Activated T-cell treated with anti-CD3 and anti-CD28 coated beads, Interleukin-2, amount 50 U/mL, for 24 hours (primary cell): ENCODE results near the gene WEE2.

ENCODE experiments used
- DNase-seq: peaks from one replicate; pipeline ENCODE4 v3.0.0-alpha.2; 2020
- H3K27ac Mint-ChIP-seq: 2 replicates; pipeline ENCODE4 v1.8.0; 2020; ENCODE audit warnings: mild to moderate bottlenecking, mixed read lengths
- H3K27me3 Mint-ChIP-seq: 2 replicates; pipeline ENCODE4 v1.8.0; 2020; ENCODE audit warnings: mixed read lengths
- H3K36me3 Mint-ChIP-seq: 2 replicates; pipeline ENCODE4 v1.8.0; 2020; ENCODE audit warnings: low read depth, mixed read lengths
- H3K4me1 Mint-ChIP-seq: 2 replicates; pipeline ENCODE4 v1.8.0; 2020; ENCODE audit warnings: low read depth, mixed read lengths
- H3K4me3 Mint-ChIP-seq: 2 replicates; pipeline ENCODE4 v1.8.0; 2020; ENCODE audit warnings: mild to moderate bottlenecking, moderate library complexity, mixed read lengths
- H3K9me3 Mint-ChIP-seq: 2 replicates; pipeline ENCODE4 v1.8.0; 2020; ENCODE audit warnings: mixed read lengths

Gene WEE2

DNA sequence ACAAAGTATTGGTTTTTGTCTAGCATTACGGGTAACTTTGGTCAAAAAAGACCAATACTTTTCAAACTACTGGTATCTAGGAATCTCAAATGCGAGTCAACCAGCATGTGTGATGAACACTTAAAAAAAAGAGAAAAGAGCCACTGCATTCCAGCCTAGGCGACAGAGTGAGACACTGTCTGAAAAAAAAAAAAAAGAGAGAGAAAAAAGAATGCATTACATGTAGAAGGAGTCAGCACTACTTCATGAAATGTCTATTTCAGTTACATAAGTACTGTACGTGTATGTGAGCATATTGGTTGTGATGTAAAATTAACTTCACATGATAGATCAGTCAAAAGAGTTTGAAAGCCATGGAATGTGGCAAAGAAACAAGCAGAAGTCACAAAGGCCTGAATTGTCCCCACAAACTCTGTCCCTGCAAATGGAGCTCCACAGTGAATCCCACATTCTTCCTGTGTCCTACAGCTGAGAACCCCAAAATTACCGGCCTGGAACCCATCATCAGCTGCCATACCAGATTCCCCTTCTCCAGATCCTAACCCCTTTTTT lies 7.8 kb upstream of the WEE2 start:
- peak overlapping the region; percentile 83 for H3K4me3 Mint-ChIP-seq
- H3K27me3 Mint-ChIP-seq: no peaks in the 10 kb centered on the region
- DNase-seq: no peak
- no peaks in the 10 kb centered on the region for H3K9me3 Mint-ChIP-seq
- peaks cover 2% of the 10 kb centered on the region for H3K36me3 Mint-ChIP-seq
- peak overlapping the region; percentile 12 for H3K27ac Mint-ChIP-seq
- peaks cover 57% of the 10 kb centered on the region for H3K4me1 Mint-ChIP-seq

DNA sequence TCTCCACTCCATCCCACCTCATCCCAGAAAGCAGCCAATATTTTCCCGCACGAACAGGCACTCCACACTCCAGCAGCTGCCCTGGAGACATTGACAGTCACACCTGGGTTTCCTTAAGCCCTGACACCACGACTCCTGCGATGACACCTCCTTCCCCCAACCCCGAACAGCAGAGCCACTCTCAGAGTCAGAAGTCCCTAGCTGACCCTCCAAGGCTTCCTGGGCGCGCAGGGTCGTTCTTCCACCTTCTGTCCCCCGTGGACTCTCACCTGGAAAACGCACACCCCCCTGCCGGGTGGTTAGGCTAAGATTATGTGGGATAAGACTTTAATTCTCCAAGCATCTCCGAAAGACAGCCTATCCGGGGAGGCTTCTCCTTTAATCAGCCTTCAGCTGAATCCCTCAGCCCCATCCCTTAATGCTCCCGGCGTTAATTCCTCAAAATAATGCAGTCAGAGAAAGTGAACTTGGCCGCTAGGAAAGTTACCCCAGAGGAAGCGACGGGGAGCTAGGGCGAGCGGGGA lies 7.2 kb upstream of the WEE2 start:
- Mint-ChIP-seq H3K27ac (peak overlapping the region; percentile 77), H3K9me3 (no peaks in the 10 kb centered on the region), H3K36me3 (no peaks in the 10 kb centered on the region), H3K4me3 (peak overlapping the region; percentile 83), H3K4me1 (peaks cover 53% of the 10 kb centered on the region), H3K27me3 (no peaks in the 10 kb centered on the region)
- DNase-seq: peak; percentile 45

DNA sequence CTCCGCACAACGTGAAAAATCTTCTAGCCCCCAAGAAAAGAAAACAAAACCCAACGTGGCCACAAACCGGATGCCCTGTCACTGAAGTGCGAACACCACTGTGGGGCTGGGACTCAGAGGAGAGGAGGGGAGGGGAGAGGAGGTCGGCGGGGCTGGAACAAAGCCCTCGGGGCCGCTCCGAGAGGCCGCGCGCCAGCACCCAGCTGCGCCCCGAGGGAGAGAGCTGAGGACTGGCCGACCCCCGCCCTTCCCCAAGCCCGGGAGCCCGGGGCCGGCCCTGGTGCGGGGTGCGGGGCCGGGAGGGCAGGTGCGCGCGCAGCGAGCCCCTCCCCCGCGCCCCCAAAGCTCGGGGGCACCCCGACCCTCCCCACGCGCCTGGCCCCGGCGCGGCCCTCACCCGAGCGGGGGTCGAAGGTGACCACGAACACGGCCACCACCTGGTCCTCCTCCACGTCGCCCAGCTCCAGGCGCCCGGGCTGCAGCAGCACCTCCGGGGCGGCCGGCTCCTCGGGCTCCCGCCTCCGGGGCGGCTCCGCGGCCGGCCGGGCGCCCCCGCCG lies 6.6 kb upstream of the WEE2 start:
- Mint-ChIP-seq H3K9me3 (no peaks in the 10 kb centered on the region), H3K4me1 (peaks cover 49% of the 10 kb centered on the region), H3K36me3 (no peaks in the 10 kb centered on the region), H3K27ac (peak overlapping the region; percentile 63), H3K4me3 (peak overlapping the region; percentile 83), H3K27me3 (no peaks in the 10 kb centered on the region)
- DNase-seq: peak; percentile 79

DNA sequence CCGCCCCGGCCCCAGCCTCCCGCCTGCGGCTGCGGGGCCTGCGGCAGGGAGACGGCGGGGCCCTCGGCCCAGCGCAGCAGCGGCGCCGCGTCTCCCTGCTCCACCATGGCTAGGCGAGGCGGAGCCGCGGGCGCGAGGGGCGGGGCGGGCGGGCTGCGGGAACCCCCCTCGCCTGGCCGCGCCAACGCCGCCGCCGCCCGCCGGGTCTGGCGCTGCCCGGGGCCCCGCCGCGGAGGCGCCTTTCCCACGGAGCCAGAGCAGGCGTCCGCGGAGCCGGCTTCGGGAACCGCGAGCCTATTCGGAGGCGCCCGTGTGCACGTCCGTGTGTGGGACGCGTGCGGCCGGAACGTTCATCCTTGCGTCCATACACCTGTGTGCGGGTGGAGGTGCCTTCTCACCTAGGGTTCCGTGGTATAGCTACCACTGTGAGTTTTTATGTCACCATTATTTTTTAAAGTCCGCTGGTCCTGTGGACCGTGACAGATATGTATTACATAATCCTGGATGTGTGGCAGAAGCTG lies 6.0 kb upstream of the WEE2 start, which contains the start of gene DENND11:
Gene DENND11, minus strand, starts transcription at position 120 of the 521 bp plus-strand sequence. Its CDS starts 13 bp downstream, at position 107.
- Mint-ChIP-seq H3K4me1 (peaks cover 44% of the 10 kb centered on the region), H3K27me3 (no peaks in the 10 kb centered on the region)

DNA sequence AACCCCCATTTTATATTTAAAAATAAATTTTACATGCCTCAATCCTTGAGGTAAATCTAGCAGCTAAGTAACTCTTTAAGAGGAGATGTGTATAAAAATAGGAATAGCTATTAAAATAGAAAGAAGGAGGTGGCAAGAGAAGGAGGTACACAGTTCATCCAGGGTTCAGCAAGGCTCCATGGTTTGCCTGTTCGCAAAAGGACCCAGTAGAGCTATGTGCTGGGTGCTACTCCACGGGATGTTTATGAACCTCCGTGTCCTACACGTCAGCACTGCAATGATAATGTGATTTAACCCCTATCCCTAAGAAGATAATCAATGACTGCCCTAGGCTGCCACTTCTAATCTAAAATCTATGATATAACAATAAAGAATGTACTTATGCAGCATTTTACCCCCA lies 5.3 kb upstream of the WEE2 start:
- no peaks in the 10 kb centered on the region for H3K27me3 Mint-ChIP-seq
- H3K36me3 Mint-ChIP-seq: no peaks in the 10 kb centered on the region
- H3K4me3 Mint-ChIP-seq: peak overlapping the region; percentile 77
- peaks cover 36% of the 10 kb centered on the region for H3K4me1 Mint-ChIP-seq
- no peak overlapping the region for H3K27ac Mint-ChIP-seq
- H3K9me3 Mint-ChIP-seq: no peaks in the 10 kb centered on the region
- DNase-seq: no peak

More for the DNA sequence above, 6.0 kb upstream of the WEE2 start, which contains the start of gene DENND11:
- Mint-ChIP-seq H3K36me3 (no peaks in the 10 kb centered on the region), H3K4me3 (peak within 1 kb of the TSS; percentile 83), H3K9me3 (no peaks in the 10 kb centered on the region), H3K27ac (peak within 1 kb of the TSS; percentile 77)
- DNase-seq: peak; percentile 74

DNA sequence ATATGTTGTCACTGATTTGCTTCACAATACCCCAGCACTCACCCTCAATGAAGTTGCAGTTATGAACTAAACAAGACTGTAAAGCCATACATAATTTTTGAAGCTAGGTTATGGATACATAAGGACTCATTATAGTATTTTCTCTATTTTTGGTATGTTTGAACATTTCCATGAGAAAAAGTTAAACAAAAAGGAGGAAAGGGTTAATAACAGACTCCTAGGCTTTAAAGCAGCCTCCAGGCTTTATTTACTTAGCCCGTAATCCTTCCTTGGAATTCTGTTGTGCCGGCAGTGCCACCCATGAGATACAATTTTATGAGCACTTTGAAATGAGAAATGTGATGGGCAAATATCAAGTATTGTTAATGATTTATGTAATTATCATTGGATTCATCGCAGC lies 4.0 kb upstream of the WEE2 start:
- Mint-ChIP-seq H3K9me3 (no peaks in the 10 kb centered on the region), H3K27ac (no peak overlapping the region), H3K36me3 (no peaks in the 10 kb centered on the region), H3K4me3 (no peak overlapping the region), H3K27me3 (no peaks in the 10 kb centered on the region), H3K4me1 (peaks cover 24% of the 10 kb centered on the region)
- DNase-seq: no peak

DNA sequence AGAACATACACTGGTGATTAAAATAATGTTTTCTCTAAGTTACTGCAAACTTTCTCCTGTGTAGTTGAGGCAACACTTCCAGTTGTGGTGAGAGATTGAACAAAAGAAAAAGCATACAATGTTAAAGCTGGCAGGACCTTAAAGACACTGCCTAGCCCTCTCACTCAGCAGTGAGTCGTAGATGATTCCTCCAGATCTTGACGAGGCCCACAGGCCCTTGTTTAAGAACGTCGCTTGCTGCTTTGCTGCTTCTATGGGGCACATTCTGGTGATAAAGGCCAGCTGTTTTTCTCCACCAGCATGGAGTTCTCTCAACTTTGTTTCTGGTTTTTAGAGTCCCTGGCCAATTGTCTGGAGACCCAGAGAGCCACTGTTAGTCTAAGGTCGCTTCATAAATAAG lies 3.4 kb upstream of the WEE2 start:
- no peak overlapping the region for H3K4me3 Mint-ChIP-seq
- H3K36me3 Mint-ChIP-seq: no peaks in the 10 kb centered on the region
- no peak for DNase-seq
- H3K9me3 Mint-ChIP-seq: no peaks in the 10 kb centered on the region
- H3K27ac Mint-ChIP-seq: no peak overlapping the region
- H3K27me3 Mint-ChIP-seq: no peaks in the 10 kb centered on the region
- peaks cover 19% of the 10 kb centered on the region for H3K4me1 Mint-ChIP-seq

DNA sequence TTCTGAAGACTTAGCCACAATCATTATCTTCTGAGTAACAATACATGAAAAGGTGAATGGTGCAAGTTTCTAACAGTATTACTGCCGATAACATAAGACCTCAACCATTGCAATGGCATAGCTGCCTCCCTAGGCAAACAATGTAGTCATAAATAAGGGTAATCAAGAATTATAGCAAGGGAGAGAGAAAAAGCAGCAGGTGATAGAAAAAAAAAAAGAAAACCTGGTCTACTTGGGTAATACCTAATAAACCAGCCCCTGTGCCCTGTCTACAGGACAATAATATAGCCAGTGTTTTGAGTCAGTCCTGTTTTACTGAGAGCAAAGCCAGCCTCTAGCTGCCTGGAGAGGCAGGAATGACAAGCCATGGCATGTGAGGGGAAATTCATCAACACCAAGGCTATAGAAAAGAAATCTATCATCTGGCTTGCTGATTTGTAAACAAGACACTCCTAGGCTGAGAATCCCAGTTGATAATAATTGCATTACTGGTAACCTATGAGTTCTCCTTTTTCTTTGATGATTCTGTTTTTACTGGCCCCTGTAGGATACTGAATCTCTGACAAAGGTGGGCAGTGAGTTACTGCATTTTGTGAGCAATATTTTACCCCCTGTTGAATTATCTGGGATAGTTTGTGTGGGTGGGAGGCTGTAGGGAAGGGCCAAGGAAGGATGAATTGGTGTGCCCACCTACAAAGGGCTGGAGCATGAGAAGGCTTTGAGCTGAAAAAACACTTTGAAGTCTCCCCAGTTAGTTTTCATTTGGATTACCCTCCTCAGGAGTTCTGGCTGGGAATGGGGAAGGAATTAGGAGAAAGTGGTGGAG lies 1.7 kb upstream of the WEE2 start:
- Mint-ChIP-seq H3K36me3 (no peaks in the 10 kb centered on the region), H3K27me3 (no peaks in the 10 kb centered on the region), H3K27ac (no peak overlapping the region), H3K4me3 (no peak overlapping the region), H3K4me1 (peaks cover 5% of the 10 kb centered on the region), H3K9me3 (no peaks in the 10 kb centered on the region)
- DNase-seq: no peak

DNA sequence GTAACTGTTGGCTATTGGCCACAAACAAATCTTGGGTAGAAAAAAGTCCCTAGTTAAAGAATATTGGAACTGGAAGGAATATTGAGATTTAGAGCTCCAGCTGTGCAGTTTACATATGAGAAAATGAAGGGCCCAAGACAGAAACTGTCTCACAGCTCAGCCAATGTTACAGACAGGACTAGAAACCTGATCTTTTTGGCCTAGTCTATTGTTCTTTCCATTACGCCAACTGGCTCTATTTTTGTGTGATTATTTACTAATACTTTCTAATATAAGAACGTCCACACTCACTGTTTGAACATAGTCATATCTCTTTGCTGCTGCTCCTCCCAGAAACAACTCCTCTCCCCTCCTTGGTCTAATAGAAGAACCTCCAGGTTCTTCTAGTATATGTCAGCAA lies 1.2 kb downstream of the WEE2 start:
- Mint-ChIP-seq H3K4me1 (peaks cover 5% of the 10 kb centered on the region), H3K27ac (no peak overlapping the region), H3K9me3 (no peaks in the 10 kb centered on the region), H3K27me3 (no peaks in the 10 kb centered on the region), H3K36me3 (no peaks in the 10 kb centered on the region), H3K4me3 (no peak overlapping the region)
- DNase-seq: no peak

DNA sequence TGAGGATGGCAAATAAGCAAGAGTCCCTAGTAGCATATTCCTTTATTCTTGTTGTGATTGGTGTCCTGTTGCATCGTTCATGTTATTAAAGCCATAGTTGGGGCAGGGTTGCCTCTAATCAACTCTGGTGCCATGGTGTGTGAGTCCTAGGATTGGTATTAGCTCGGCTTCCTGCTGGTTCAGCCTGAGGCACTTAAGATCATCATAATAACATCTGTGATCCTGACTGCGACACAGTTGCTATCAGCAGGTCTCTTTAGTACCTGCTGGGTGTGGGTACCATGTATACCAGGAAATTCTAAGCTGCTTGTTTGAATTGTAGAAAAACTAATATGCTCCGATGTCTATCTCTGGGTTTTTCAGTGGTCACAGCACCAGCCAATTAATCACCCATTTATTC lies 1.6 kb downstream of the WEE2 start:
- Mint-ChIP-seq H3K27me3 (no peaks in the 10 kb centered on the region), H3K4me3 (no peak overlapping the region), H3K36me3 (no peaks in the 10 kb centered on the region), H3K9me3 (no peaks in the 10 kb centered on the region), H3K27ac (no peak overlapping the region), H3K4me1 (peaks cover 5% of the 10 kb centered on the region)
- no peak for DNase-seq

DNA sequence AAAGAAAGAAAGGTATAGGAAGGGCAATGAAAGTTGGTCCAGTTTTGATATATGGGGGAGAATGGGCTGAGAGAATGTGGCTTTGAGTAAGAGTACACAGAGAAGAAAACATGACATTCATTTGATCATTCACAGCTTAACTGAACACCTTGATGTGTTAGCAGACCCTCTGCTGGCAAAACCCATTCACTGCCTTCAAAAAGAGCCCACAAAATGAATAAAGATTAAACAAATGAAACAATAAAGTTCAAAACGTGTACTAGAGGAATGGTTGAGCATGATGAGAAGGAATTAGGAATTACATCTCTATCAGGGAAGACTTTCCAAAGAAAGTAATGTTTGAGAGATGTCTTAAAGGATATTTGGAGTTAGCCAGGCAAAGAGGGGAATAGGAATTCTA lies 2.1 kb downstream of the WEE2 start:
- Mint-ChIP-seq H3K27ac (no peak overlapping the region), H3K27me3 (no peaks in the 10 kb centered on the region), H3K9me3 (no peaks in the 10 kb centered on the region), H3K4me3 (no peak overlapping the region), H3K36me3 (no peaks in the 10 kb centered on the region), H3K4me1 (peaks cover 5% of the 10 kb centered on the region)
- no peak for DNase-seq

DNA sequence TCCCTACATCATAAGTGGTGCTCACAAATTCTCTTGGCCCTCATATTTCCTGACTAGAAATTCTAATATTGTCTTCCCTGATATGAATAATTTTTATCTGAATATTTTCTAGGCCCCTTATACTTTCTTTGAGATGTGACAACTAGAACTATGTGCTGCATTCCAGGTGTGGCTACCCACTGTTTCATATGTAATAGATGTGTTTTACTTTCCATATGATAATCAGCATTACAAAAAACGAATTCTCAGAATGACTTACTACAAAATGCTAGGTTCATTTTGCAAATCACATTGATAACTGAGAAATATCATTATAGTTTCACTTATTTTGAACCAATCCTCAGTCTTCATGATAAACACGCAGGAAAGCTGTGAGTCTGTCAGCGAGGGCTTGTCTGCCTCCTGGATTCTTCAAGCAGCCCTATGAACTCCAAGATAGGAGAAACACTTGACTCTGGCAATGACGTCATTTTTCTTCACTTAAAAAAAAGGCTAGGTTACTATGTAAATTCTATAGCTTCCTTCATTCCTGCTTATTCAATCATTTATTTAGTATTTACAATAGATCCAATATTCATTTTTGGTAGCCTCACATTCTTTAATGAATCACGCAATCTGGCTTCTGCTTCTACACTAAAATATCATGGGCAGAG lies 4.6 kb downstream of the WEE2 start:
- Mint-ChIP-seq H3K4me1 (peaks cover 4% of the 10 kb centered on the region), H3K27me3 (no peaks in the 10 kb centered on the region), H3K9me3 (no peaks in the 10 kb centered on the region), H3K27ac (no peak overlapping the region), H3K4me3 (no peak overlapping the region), H3K36me3 (no peaks in the 10 kb centered on the region)
- DNase-seq: no peak

DNA sequence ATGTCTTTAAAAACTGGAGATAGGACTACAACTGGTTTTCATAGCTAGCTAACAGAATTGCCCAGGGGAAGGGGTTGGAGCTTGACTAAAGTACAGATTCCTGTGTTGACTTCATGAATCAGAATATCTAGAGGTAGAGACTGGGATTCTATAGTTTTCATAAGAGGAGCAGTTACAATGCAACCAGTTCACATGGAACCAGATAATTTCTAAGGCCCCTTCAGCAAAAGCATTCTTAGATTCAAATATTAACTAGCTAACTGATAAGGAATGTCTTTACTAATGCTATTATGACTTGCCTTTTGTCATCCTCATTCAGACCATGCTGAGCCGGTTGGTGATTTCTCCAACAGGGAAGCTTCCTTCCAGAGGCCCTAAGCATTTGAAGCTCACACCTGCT lies 5.7 kb downstream of the WEE2 start:
- H3K4me3 Mint-ChIP-seq: no peak overlapping the region
- H3K36me3 Mint-ChIP-seq: no peaks in the 10 kb centered on the region
- no peaks in the 10 kb centered on the region for H3K27me3 Mint-ChIP-seq
- no peaks in the 10 kb centered on the region for H3K9me3 Mint-ChIP-seq
- peaks cover 4% of the 10 kb centered on the region for H3K4me1 Mint-ChIP-seq
- no peak for DNase-seq
- H3K27ac Mint-ChIP-seq: no peak overlapping the region

DNA sequence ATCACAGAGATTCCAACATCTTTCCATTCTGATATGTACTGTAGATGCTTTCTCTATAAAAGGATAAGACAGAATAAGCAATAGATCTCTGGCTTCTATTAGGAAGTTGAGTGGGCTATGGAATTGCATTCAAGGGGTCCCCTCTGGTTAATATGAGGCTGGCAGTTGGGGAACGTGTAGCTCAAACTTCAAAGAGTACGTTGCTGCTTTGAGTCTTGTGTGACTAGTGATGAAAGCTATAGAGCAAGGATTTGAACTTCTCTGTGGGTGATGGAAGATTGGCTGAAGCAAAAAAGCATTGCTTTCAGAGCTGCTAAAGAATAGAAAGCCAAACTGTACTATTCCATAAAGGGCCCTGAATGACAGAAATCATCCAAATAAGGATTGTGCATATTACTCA lies 6.4 kb downstream of the WEE2 start:
- no peak overlapping the region for H3K27ac Mint-ChIP-seq
- H3K36me3 Mint-ChIP-seq: no peaks in the 10 kb centered on the region
- peaks cover 4% of the 10 kb centered on the region for H3K4me1 Mint-ChIP-seq
- H3K4me3 Mint-ChIP-seq: no peak overlapping the region
- DNase-seq: no peak
- H3K9me3 Mint-ChIP-seq: no peaks in the 10 kb centered on the region
- no peaks in the 10 kb centered on the region for H3K27me3 Mint-ChIP-seq
